Measurements from ENCODE around the gene CBX2.

The CBX2 gene

GRCh38 chr17:79830763-79831264 lies 52.9 kb downstream of the CBX2 start:
- ATAC-seq (replicated peaks) (no peak), DNase-seq (no peak)
- H3K4me1 Mint-ChIP-seq, result peaks cover 10 to 23% of the 10 kb centered on the region in 2 donors
- no peak overlapping the region for H3K27ac Mint-ChIP-seq
- peaks cover 16 to 23% of the 10 kb centered on the region in 2 donors for H3K36me3 Mint-ChIP-seq
- no peak overlapping the region for H3K4me3 Mint-ChIP-seq
- no peaks in the 10 kb centered on the region for H3K9me3 Mint-ChIP-seq
- peaks cover 10 to 11% of the 10 kb centered on the region in 2 donors for H3K27me3 Mint-ChIP-seq

GRCh38 chr17:79831265-79832217 lies 53.6 kb downstream of the CBX2 start:
- Mint-ChIP-seq H3K27ac (no peak overlapping the region), H3K9me3 (no peaks in the 10 kb centered on the region), H3K4me1 (peaks cover 7 to 18% of the 10 kb centered on the region in 2 donors), H3K27me3 (peaks cover 3% of the 10 kb centered on the region in 2 donors), H3K36me3 (peaks cover 20 to 24% of the 10 kb centered on the region in 2 donors), H3K4me3 (no peak overlapping the region)
- ATAC-seq (replicated peaks), result no peak
- no peak for DNase-seq

GRCh38 chr17:79832218-79833109 lies 54.5 kb downstream of the CBX2 start:
- Mint-ChIP-seq H3K4me1 (peaks cover 13 to 25% of the 10 kb centered on the region in 2 donors), H3K27ac (no peak overlapping the region), H3K36me3 (peaks cover 25 to 26% of the 10 kb centered on the region in 2 donors), H3K27me3 (no peaks in the 10 kb centered on the region), H3K4me3 (peak overlapping the region in 1 of 2 donors; percentile 16), H3K9me3 (no peaks in the 10 kb centered on the region)
- DNase-seq (no peak), ATAC-seq (replicated peaks) (no peak)

DNA sequence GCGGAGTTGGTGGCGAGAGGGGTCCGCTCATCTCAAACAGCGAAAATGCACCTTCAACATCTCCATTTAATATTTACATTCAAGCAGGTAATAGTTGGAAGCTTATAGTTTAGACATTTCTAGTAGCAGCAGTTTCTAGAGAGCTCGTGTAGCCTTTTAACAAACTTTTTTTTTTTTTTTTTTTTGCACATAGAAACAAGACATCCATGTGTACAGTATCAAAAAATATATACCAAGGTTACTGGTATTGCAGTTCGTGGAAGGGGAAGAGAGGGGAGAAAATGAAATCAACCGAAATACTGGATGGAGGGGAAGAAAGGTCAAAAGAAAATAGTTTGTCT lies 55.1 kb downstream of the CBX2 start:
- Mint-ChIP-seq H3K27ac (no peak overlapping the region), H3K27me3 (no peaks in the 10 kb centered on the region), H3K36me3 (peaks cover 25 to 27% of the 10 kb centered on the region in 2 donors), H3K9me3 (no peaks in the 10 kb centered on the region), H3K4me3 (peak overlapping the region in 1 of 2 donors; percentile 16), H3K4me1 (peaks cover 19 to 31% of the 10 kb centered on the region in 2 donors)
- no peak for DNase-seq
- no peak for ATAC-seq (replicated peaks)

- Mint-ChIP-seq H3K36me3 (peaks cover 25 to 31% of the 10 kb centered on the region in 2 donors), H3K27me3 (no peaks in the 10 kb centered on the region), H3K4me3 (no peak overlapping the region), H3K4me1 (peaks cover 22 to 35% of the 10 kb centered on the region in 2 donors), H3K9me3 (no peaks in the 10 kb centered on the region), H3K27ac (no peak overlapping the region)
- no peak for DNase-seq
- ATAC-seq (replicated peaks), result no peak
Measured at GRCh38 chr17:79833744-79834564, 56.0 kb downstream of the CBX2 start.

DNA sequence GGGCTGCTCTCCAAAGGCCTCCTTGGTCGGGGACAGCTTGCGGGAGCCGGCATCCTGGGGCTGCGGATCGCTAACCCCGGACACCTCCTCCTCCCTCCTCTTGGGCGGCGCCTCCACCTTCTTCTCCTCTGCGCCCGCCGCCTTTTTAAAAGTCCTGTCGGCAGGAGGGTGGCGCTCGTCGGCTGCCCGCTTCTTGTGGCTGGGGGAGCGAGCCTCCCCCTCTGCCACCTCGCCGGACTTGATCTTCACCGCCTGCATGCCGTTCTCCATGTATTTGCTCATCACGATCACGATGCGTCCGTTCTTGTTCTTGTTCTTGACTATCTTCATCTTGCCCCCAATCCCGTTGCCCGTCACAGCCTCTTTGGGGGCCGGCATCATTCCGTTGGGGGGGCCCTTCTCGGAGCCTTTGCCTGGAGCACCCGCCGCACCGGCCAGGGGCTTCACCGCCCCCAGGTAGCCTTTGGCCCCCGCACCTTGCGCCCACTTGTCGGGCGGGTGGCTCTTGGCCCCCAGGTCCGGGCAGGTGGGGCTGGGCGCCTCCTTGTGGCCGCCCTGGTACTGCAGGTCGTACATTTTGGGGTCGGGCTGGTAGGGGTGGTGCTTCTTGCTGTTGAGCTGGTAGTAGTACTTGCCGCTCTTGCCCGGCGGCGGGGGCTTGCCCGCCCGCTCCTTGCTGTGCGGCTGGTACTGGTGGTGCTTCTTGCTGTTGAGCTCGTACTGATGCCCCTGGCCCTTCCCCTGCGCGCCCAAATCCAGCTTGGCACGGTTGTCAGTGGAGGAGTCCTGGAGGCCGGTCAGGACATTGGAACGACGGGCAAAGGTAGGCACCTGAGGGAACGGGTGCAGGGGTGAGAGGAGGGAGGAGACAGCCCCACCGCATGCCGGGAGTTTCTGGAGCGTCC lies 56.9 kb downstream of the CBX2 start:
- H3K4me1 Mint-ChIP-seq, result peaks cover 20 to 36% of the 10 kb centered on the region in 2 donors
- no peaks in the 10 kb centered on the region for H3K9me3 Mint-ChIP-seq
- DNase-seq (no peak), ATAC-seq (replicated peaks) (no peak)
- H3K4me3 Mint-ChIP-seq, result no peak overlapping the region
- peaks cover under 1 to 1% of the 10 kb centered on the region in 2 donors for H3K27me3 Mint-ChIP-seq
- no peak overlapping the region for H3K27ac Mint-ChIP-seq
- H3K36me3 Mint-ChIP-seq, result peaks cover 25 to 31% of the 10 kb centered on the region in 2 donors

- Mint-ChIP-seq H3K27ac (no peak overlapping the region), H3K27me3 (peaks cover 7 to 8% of the 10 kb centered on the region in 2 donors), H3K4me1 (peaks cover 20 to 43% of the 10 kb centered on the region in 2 donors), H3K9me3 (no peaks in the 10 kb centered on the region), H3K4me3 (no peak overlapping the region), H3K36me3 (peaks cover 25 to 31% of the 10 kb centered on the region in 2 donors)
- ATAC-seq (replicated peaks) (no peak), DNase-seq (no peak)
Measured at GRCh38 chr17:79835470-79835899, 57.5 kb downstream of the CBX2 start.

DNA sequence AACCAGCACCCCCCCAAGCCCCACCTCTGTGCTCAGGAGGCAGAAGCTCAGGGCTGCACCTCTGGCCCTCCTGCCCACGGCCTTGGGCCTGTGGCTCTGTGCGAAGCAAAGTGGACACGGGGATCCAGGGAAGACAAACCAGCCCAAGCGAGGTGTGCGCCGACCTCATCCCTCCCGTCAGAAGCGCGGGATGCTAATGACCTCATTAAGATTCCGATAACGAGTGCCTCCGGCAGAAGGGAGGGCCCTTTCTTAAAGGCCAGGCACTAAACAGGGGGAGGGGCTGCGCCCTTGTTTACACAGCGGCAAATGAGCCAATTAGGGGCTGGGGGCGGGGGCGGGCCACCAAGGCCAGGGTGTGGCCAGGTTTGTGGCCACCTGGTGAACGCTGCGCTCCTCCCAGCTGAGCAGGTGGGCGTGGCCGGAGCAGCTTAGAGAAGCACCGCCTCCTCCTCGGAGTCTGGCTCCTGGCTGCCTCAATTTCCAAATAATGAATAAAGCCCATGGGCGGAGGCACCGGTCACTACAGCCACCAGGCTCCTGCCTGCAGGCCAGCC lies 58.1 kb downstream of the CBX2 start:
- Mint-ChIP-seq H3K36me3 (peaks cover 25 to 31% of the 10 kb centered on the region in 2 donors), H3K4me1 (peaks cover 22 to 47% of the 10 kb centered on the region in 2 donors), H3K9me3 (no peaks in the 10 kb centered on the region), H3K27ac (no peak overlapping the region), H3K27me3 (peaks cover 11 to 13% of the 10 kb centered on the region in 2 donors), H3K4me3 (no peak overlapping the region)
- no peak for DNase-seq
- ATAC-seq (replicated peaks), result no peak

DNA sequence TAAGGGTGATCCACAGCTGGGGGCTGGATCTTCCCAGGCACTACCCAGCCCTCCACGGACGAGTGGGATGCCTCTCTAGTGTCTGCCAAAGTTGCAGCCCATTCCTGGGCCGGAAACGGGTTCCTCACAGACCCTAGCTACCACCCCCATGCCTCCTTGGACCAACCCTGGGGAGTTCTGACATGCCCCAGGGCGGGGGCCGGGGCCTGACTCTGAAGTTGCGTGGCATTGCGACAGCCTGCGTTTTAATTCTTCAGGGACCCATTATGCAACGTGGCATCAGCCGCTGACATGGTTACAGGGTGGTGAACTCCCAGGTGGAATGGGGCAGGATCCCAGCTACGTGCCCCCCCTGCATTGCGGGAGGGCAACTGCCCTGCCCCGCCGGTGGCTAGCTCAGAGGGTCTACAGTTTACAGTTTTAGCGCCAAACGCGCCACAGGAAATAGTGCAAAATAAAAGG lies 58.6 kb downstream of the CBX2 start:
- H3K4me3 Mint-ChIP-seq, result peak overlapping the region; percentile 93 to 94
- no peak for DNase-seq
- peaks cover 23 to 31% of the 10 kb centered on the region in 2 donors for H3K36me3 Mint-ChIP-seq
- no peaks in the 10 kb centered on the region for H3K9me3 Mint-ChIP-seq
- peaks cover 11 to 19% of the 10 kb centered on the region in 2 donors for H3K27me3 Mint-ChIP-seq
- peaks cover 22 to 50% of the 10 kb centered on the region in 2 donors for H3K4me1 Mint-ChIP-seq
- H3K27ac Mint-ChIP-seq, result peak overlapping the region; percentile 94
- ATAC-seq (replicated peaks), result no peak

- H3K4me1 Mint-ChIP-seq, result peaks cover 24 to 57% of the 10 kb centered on the region in 2 donors
- peaks cover 23 to 31% of the 10 kb centered on the region in 2 donors for H3K36me3 Mint-ChIP-seq
- H3K27me3 Mint-ChIP-seq, result peaks cover 15 to 25% of the 10 kb centered on the region in 2 donors
- H3K4me3 Mint-ChIP-seq, result peak overlapping the region; percentile 93 to 94
- peak; percentile 71 to 74 for ATAC-seq (replicated peaks)
- H3K27ac Mint-ChIP-seq, result peak overlapping the region; percentile 94
- no peaks in the 10 kb centered on the region for H3K9me3 Mint-ChIP-seq
- peak; percentile 82 for DNase-seq
Measured at GRCh38 chr17:79836972-79837887, 59.3 kb downstream of the CBX2 start.
